Stimulated activated CD8-positive, alpha-beta memory T cell treated with anti-CD3 and anti-CD28 coated beads, Interleukin-2, amount 100 ng/mL, for 1 hour (primary cell): ENCODE results near the gene AGO4.
"Not testable (repeated sequence)": the region's sequence is repeated elsewhere in the genome, so short reads cannot be mapped to it uniquely, and the experiment has no call there.

ENCODE experiments used
- DNase-seq, 2 donors: peaks; one replicate each; pipeline ENCODE4 v3.0.0-alpha.2; 2020; ENCODE audit warnings: low read depth in 2 of 2

Gene AGO4

DNA sequence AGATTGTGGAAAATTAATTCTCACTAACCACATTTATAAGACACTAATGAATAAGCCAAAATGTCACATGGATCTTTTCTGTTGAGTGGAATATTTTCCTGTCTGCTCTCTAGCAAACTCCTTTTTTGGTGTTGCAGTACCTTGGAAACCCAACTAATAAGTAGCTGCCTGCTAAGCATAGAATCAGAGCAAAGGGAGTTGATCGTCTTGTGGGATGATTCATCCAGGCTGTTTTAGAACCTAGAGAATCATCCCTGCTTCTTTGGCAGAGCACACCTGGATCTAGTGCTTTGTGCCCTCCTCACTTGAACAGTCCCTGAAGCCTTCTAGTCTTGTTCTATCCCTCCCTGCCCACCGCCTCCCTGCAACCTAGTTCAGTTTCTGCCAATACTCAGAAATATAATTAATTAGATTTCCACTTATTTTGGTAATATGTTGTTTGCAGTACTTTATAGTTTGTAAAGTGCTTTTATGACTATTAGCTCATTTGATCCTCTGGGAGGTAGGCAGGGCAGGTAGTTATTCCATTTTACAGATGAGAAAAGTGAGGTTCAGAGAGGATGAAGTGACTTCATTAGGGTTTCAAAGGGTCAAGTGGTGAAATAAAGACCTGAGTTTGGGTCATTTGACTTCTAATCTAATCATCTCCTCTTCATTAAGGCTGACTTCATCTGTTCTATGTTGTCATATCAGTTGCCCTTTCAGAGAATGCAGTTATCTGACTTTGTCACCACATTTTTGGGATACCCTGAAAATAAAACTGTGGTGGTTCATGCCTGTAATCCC lies 2.5 kb downstream of the AGO4 start:
- no peak for DNase-seq

DNA sequence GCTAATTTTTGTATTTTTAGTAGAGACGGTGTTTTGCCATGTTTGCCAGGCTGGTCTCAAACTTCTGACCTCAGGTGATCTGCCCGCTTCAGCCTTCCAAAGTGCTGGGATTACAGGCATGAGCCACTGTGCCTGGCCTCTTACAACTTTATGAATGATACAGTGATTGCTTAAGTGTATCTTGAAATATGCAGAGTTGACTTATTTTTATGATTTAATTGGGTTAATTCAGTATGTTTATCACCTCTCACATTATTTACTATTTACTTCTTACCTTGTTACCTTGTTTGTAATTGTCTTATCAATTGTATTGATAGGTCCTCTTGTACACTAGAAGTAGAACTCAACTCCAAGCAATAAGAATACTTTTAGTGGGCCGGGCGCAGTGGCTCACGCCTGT lies 4.9 kb downstream of the AGO4 start:
- not testable (repeated sequence) for DNase-seq

DNA sequence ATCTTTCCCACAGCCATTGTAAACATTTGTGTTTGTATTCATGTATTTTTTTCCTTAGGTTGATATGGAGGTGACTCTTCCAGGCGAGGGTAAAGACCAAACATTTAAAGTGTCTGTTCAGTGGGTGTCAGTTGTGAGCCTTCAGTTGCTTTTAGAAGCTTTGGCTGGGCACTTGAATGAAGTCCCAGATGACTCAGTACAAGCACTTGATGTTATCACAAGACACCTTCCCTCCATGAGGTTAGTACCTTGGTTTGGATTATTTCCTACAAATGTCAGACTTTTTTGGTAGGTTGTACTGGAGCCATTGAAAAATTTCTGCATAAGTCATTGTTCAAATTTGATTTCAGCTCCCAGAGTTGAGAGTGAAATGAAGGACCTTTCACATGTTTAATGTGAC lies 17.4 kb downstream of the AGO4 start:
- DNase-seq: no peak

DNA sequence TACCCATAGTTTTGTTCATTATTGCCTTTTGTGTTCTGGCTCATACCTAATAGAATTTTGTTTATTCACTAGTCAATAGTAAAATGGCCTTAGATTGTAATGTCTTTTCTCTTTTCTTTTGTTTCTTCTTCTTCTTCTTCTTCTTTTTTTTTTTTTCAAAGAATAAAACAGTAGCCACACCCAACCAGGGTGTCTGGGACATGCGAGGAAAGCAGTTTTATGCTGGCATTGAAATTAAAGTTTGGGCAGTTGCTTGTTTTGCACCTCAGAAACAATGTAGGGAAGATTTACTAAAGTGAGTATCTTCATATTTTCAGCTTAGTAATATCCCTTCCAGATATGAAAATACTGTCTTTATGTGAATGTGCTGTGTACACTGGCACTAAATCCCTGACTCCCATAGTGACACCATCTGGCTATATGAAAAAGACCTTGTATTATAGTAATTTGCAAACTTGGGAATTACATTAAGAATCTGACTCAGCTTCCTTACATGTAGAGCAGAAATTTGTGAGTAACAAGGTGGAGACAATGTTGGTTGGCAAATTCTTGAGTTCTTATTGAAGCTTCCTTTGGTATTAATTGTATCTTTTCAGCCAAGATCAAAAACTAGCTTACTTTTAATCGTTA lies 24.6 kb downstream of the AGO4 start:
- no peak for DNase-seq

DNA sequence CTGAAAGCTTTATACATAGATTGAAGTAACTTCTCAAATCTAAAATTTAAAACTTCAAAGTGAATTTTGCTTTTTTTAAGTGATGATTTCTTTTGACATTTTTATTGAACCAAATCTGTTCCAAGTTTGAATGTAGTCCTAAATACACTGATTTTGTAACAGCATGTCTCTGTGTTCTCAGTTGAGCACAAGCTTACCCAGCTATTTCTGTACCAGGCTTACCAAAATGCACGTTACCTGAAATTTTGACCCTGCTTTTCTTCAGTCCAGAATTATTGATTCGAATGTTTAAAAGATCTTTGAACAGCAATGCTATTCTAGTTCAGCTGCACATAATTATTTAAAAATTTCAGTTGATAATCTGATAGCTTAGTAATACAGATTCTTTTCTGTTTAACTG lies 25.6 kb downstream of the AGO4 start:
- no peak for DNase-seq

DNA sequence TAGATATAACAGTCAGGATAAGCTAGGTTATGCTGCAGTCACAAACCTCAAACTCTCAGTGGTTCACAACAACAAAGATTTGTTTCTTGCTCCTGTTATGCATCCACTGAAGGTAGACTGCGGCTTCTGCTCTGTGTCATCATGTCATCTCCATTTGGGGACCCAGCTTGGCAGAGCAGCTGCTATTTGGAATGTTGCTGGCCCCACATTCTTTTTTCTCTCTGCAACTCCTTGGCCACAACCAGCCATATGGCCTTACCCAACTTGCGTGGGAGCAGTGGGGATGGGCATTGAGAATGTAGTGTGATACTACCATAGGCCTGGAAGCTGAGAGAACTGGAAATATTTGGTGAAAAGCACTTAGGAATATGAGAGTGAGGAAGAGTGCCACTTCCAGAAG lies 26.4 kb downstream of the AGO4 start:
- no peak for DNase-seq

DNA sequence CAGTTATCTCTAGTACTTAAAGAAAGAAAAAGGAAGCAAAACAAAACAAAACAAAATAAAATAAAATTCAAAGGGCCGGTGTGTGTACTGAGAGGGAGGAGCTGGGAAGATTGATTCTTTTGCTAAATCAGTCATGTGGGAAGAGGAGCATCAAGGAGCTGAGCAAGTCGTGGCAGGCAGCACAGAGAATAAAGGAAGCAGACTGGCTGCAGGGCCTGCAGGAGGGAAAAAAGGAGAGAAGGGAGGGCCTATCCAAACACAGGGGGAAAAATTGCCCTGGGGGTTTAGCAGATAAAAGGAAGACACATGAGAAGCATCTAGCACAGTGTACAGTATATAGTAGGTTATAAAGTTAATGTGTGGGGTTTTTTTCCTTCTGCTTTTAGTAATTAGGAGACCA lies 27.6 kb downstream of the AGO4 start:
- DNase-seq: no peak

DNA sequence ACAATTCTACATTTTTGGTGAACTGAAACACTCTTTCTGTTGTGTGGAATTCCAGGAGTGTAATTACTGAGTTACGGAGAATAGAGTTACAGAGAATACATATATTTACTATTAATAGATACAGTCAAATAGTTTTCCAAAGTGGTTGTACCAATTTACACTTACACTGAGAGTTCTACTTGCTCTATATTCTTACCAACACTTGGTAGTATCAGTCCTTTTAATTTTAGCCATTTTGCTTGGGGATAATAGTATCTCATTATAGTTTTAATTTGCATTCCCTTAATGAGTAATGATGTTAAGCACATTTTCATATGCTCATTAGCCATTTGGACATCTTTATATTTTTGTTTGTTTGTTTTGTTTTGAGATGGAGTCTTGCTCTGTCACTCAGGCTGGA lies 28.9 kb downstream of the AGO4 start:
- DNase-seq: no peak

DNA sequence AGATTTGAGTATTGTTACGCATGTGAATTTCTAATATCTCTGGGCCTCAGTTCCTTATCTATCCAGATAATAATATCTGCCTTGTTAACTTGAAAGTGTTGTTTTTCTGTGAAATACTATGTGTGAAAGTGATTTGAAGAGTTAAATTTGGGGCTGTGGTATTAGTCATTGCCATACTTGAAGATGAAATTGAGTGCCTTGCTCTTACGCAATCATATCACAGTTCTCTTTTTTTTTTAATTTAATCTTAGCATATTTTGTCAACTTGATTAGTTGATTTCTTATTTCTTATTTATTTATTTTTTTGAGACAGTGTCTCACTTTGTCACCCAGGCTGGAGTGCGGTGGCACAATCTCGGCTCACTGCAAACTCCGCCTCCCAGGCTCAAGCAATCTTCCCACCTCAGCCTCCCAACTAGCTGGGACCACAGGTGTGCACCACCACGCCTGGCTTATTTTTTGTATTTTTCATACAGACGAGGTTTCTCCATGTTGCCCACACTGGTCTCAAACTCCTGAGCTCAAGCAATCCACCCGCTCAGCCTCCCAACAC lies 31.0 kb downstream of the AGO4 start:
- DNase-seq: no peak

DNA sequence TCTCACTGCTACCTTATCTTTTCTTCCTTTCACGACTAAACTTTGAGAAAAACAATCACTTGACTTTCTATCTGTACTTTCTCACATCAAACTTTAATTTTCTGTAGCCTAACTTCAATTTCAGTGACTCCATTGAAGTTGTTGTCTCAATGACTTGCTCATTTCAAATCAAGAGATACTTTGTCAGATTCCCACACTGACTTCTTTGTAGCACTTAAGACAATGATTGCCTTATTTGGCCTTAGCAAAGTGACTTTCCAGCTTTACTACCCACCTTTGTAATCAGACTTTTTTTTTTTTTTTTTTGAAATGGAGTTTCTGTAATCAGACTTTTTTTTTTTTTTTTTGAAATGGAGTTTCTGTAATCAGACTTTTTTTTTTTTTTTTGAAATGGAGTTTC lies 37.0 kb downstream of the AGO4 start:
- DNase-seq: no peak

DNA sequence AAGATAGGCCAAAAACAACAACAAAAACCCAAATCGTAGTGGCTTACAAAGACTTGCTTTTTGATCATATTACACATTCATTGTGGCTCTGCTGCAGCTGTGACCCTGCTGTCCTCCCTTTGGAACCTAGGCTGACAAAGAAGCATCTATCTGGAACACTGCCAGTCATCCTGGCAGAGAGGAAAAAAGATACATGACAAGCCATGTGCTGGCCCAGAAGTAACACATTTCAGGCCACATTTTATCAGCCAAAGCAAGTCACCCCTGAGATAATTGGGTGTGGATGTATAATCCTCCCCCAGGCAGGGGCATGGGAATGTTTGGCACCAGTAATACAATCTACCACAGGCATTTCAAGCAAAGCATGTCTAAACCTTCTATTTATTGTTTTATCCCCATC lies 38.0 kb downstream of the AGO4 start:
- DNase-seq: no peak

DNA sequence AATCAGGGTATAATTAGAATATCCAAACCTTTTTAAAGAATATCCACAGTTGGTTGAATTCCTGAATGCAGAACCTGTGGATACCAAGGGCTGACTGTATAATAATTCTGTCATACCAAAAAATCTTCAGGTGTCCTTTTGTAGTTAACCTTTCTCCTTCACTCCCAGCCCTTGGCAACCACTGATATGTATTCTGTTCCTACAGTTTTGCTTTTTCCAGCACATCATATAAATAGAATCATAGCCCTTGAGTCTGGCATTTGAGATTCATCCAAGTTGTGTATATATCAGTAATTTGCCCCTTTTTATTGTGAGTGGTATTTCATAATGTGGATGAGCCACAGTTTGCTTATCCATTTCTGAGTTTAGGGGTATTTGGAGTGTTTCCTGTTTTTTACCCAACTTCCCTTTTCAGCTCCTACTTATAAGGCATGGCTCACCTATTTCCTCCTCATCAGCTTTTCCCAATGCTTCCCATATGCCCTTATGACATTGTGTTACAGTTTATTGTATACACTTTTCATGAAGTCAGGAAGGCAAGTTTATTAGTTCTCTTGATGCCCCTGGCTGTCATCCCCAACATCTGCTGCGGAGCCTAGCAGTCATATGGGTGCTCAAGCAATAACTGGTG lies 40.2 kb downstream of the AGO4 start:
- no peak for DNase-seq

DNA sequence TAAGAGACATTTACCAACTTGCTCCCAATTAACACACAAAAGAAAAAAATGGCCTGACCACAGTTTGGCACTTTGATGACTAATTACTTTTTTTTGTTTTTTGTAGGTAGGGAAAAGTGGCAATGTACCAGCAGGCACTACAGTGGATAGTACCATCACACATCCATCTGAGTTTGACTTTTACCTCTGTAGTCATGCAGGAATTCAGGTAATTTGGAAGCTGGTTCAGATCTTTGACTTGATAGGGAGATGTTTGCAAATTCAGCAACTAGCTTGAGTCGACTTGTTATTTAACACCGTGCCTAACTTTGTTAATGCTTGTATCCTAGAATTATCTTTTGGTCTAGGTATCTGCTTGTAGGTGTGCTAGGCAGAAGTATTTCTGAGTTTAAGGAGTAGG lies 42.2 kb downstream of the AGO4 start:
- no peak for DNase-seq

DNA sequence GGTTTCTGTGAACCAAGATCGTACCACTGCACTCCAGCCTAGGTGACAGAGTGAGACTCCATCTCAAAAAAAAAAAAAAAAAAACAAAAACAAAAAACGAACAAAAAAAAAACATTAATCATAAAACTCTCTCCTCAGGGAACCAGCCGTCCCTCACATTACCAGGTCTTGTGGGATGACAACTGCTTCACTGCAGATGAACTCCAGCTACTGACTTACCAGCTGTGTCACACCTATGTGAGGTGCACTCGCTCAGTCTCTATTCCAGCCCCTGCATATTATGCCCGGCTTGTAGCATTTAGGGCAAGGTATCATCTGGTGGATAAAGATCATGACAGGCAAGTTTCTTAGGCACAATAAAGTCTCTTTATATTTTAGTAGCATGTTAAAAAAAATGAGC lies 42.9 kb downstream of the AGO4 start:
- no peak for DNase-seq

DNA sequence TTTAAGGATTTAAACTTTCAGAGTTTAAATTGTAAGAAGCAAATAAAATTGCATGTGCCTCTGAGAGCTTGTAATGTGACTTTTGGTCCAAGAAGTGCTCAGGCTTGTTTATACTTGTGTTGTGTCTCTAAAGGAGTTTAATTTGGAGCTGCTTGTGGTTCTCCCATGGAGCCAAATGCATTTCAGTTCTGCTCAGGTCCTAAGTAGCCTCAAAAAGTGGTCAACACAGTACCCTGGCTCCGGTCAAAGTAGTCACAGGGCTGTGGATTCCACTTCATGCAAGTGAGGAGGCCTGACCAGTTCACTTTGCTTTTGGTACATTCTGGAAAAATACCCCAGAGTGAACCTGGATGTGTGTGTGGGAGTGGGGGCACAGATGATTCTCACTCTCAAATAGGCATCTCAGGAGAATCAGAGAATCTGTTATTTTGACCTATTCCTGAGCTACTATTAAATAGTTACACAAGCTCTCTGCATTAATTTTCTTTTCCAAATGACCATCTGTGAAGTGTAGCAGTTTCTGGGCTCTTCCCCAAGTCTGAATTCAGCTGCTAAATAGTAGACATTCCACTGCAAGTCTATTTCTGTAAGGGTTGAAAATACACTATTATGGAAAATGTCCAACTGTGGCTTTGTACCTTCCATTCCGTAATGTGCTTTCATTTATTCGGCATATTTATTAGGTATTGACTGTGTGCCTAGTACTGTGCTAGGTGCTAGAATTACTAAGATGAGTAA lies 43.5 kb downstream of the AGO4 start:
- no peak for DNase-seq

DNA sequence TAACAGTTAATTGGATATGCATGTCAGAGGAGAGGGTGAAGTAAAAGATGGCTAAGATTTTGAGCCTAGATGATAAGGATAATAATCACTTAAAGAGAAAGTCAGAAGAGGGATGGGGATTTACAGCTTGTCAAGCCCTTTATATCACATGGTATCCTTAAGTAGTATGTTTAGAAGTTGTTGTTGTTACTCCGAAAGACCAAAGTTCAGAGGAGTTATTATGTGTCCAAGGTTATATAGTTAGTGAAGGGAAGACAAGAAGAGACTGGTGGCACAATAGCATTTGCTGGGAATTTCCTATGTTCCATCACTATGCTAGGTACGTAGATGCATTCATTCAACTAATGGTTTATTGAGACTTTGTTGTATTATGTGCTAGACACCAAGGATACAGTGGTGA lies 44.4 kb downstream of the AGO4 start:
- no peak for DNase-seq

DNA sequence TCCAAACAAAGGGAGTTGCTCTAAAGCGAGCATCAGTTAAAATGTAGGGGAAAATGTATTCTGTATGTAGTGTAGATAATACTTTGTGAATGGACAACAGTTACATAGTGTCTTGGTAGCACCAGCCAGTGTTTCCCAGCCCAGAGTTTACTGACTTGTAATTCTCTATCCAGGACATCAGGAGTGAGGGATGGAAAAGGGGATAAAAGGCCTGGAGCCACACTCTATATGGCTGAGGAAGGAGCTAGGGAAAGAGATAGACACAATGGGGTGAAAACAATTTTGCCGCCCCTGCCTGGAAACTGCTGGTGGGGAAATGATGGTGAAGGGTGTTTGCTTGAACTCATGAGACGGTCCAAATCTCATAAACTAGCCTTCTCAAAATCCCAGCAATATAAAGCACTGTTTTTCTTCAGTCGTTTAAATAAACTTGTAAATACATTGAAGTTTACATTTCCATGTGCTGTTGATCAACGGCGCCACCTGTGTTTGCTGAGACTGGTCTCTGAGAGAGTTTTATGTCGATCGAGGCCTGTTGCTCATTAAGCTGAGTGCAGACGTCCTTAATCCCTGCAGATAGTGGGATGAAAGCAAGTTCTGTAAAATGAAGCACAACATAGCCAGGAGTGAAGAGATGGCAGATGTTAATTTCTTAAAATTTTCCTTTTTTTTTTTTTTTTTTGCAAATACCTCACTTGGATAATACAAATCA lies 47.3 kb downstream of the AGO4 start:
- DNase-seq: no peak

DNA sequence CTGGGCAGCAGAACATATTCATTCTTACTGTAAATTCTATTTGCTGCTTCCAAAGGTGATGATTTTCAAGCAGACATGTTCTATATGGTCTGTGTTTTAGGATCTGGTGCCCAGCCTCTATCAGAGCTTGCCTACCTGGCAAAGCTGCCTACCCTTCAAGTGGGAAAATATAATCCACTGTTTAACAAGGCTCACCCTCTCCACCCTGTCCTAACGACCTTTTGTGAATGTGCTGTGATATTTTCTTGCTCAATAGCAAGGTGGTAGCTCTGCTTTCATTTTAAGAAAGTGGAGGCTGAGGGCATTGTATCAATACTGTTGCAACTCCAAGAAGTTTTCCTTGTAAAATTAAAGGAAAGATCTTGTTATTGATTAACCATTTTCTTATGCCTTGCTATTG lies 49.1 kb downstream of the AGO4 start:
- no peak for DNase-seq

DNA sequence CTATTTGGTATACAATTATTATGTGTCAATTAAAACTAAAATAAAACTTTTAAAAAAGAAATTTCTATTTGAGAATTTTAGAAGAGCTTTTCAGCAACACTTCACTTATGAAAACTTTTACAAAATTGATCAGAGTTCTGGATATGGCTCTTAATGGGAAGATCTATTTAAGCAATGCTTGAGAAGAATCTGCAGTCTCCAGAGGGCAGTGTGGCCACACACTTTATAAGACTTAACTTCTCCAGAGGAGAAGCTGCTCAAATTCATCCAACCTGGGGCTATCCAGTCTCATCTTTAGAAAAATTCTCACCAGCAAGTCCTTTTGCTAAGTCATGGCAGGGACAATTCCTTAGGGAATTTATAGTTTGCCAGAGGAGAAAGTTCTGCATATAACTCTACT lies 50.0 kb downstream of the AGO4 start:
- DNase-seq: no peak

DNA sequence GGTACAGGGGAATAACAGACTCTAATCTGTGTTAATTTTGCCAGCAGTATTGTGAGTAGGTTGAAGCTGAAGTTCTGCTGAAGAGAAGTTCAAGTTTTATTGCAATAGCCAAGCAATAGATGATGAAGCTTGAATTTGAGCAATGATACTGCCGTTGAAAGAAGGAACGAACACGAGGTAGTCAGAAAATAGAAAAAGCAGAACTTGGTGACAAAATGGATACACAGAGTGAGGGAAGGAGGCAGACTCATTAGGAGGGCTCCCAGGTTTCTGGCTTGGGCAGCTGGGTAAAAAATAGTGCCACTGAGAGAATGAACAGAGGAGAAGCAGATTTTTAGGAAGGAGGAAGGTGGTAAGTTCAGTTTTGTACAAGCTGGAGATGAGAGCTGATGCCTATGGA lies 52.9 kb downstream of the AGO4 start:
- no peak for DNase-seq

DNA sequence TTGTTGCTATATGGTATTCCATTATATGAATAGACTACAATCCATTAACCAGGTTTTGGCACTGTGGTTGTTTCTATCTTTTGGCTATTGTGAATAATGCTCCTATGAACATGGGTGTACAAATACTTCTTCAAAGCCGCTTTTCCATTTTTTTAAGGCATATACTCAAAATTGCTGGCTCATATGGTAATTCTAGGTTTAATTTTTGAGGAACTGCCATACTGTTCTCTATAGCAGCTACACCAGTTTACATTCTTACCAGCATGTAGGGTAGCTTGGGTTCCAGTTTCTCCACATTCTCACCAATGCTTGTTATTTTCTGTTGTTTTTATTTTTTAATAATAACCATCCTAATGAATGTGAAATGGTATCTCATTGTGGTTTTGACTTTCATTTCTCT lies 55.3 kb downstream of the AGO4 start:
- DNase-seq: no peak
